NT2/D1 (cell line): ENCODE measurements around the gene SFTPB.

Source experiments
- SUZ12 ChIP-seq: IDR thresholded peaks from 2 replicates; pipeline ENCODE4 v1.6.1; 2011; ENCODE audit not compliant: insufficient read length, insufficient read depth; ENCODE audit errors: extremely low read depth
- YY1 ChIP-seq: IDR thresholded peaks from 2 replicates; pipeline ENCODE4 v1.6.1; 2011; ENCODE audit not compliant: insufficient read length, insufficient read depth
- ZNF274 ChIP-seq: IDR thresholded peaks from 2 replicates; pipeline ENCODE4 v1.6.1; 2011; ENCODE audit warnings: mild to moderate bottlenecking, low read depth, low read length

DNA sequence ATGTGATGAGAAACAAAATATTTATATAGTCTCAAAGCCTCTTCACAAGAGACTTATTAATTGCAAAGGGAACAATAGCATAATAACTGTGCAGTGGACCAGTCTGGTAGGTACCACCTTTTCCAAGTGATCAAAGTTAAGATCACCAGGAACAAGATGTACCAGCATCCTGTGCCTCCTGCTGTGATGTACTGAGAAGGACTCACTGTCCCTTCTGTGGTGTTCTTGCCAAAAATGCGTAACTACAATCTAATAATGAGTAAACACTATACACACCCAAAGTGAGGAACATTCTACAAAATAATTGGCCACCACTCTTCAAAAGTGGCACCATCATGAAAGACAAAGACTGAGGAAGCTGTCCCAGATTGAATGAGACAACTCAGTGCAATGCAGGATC, 40.6 kb upstream of the SFTPB start:
- TF ChIP-seq ZNF274 (no peak), SUZ12 (no peak), YY1 (no peak)
